Heart left ventricle (tissue), 13 donors: ENCODE data around the gene MED15.

Source experiments
- POLR2A ChIP-seq, 2 donors: fragments of 450-650 bp; IDR thresholded peaks; one replicate each; pipeline ENCODE4 v1.6.1; 2017; ENCODE audit warnings: antibody characterized with exemption in 2 of 2, mild to moderate bottlenecking in 2 of 2, moderate library complexity in 2 of 2
- TF ChIP-seq, protein P1 (sequence below), 12 donors: fragments of 200-600 bp; sonication (generic) in 4 of 12; IDR thresholded peaks; one replicate each; pipeline versions ENCODE4 v1.5.0 to v1.8.0; 2018 to 2022; ENCODE audit warnings: antibody characterized with exemption in 12 of 12, mild to moderate bottlenecking in 5 of 12
- donor health status: ischemic (EF 13 %, LVEDD 7.1; RV severe dilation, severe dysfunction).
- donor health status: DM: no; HTN: yes; CAD: no.
- donor health status: DM: no; HTN: no; CAD: no.
- donor health status: ischemic (EF 25% LVEDD 6.9; RV normal size, moderate dysfunction).
- donor health status: ischemic (EF 25% LVEDD 5.7; RV mildly dilated, moderate dysfunction).
- donor health status: ischemic (EF 35%, LVEDD 5.7; RV mildly dilated, moderate dysfunction).
- donor health status: nonischemic (EF 11% LVEDD 7.7; RV severe dilation, severe dysfunction).
- donor health status: DM: yes; HTN: yes; CAD: no.
- donor health status: PGD.
- donor health status: ischemic (EF 29% LVEDD 5.4; RV normal size, mild dysfunction).
- donor health status: nonischemic (EF 23%, LVEDD 6.1; RV moderate dilation, normal function).

DNA sequence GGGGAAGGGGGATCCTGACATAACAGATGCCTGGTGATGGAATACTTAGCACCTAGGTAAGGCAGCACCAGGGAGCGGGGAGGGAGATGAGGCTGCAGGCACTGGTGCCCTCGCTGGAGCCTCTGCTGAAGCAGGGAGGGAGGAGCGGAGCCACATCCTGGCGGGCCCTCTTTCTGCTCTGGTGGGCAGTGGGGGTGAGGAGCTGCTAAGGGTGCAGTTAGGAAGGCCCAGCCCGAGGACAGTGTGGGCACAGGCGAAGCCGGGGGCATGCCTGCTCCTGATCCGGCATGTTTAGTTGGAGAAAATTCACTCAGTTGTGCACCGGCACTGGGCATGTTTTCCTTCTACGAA lies 83.9 kb downstream of the MED15 start:
- TF ChIP-seq, protein P1, sequence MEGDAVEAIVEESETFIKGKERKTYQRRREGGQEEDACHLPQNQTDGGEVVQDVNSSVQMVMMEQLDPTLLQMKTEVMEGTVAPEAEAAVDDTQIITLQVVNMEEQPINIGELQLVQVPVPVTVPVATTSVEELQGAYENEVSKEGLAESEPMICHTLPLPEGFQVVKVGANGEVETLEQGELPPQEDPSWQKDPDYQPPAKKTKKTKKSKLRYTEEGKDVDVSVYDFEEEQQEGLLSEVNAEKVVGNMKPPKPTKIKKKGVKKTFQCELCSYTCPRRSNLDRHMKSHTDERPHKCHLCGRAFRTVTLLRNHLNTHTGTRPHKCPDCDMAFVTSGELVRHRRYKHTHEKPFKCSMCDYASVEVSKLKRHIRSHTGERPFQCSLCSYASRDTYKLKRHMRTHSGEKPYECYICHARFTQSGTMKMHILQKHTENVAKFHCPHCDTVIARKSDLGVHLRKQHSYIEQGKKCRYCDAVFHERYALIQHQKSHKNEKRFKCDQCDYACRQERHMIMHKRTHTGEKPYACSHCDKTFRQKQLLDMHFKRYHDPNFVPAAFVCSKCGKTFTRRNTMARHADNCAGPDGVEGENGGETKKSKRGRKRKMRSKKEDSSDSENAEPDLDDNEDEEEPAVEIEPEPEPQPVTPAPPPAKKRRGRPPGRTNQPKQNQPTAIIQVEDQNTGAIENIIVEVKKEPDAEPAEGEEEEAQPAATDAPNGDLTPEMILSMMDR (IDR thresholded peaks at IDR 0.05) = no peak
- TF ChIP-seq POLR2A (IDR thresholded peaks at IDR 0.05) = no peak
